H9 (cell line): ENCODE data around the gene TMEM204. TPM values are rescaled to one million over a fixed set of nuclear protein-coding genes. Genes with fewer than 3 reads are reported as not detected.

Source experiments
- DNase-seq: peaks from one replicate; pipeline ENCODE4 v3.0.0-alpha.2; 2017
- H2AFZ ChIP-seq: one replicate; pipeline ENCODE4 v1.6.1; 2013; ENCODE audit warnings: mild to moderate bottlenecking, low read length, control low read depth, moderate library complexity
- H2AK5ac ChIP-seq: 2 replicates; pipeline ENCODE4 v1.6.1; 2013; ENCODE audit warnings: low read length, control low read depth, mixed read lengths; ENCODE audit not compliant: insufficient read length
- H2BK120ac ChIP-seq: one replicate; pipeline ENCODE4 v1.6.1; 2013; ENCODE audit warnings: low read depth, mild to moderate bottlenecking, low read length, control low read depth, inconsistent platforms; ENCODE audit not compliant: poor library complexity, severe bottlenecking
- H2BK12ac ChIP-seq: 2 replicates; pipeline ENCODE4 v1.6.1; 2013; ENCODE audit warnings: low read length, control low read depth, mixed read lengths, low read depth; ENCODE audit not compliant: insufficient read length
- H2BK15ac ChIP-seq: 2 replicates; pipeline ENCODE4 v1.6.1; 2013; ENCODE audit warnings: low read depth, low read length, control low read depth
- H2BK20ac ChIP-seq: one replicate; pipeline ENCODE4 v1.6.1; 2013; ENCODE audit warnings: low read depth, mild to moderate bottlenecking, low read length, control low read depth, inconsistent platforms; ENCODE audit not compliant: poor library complexity, severe bottlenecking
- H2BK5ac ChIP-seq: 2 replicates; pipeline ENCODE4 v1.6.1; 2013; ENCODE audit warnings: low read length, control low read depth, mixed read lengths; ENCODE audit not compliant: insufficient read length
- H3K14ac ChIP-seq: 2 replicates; pipeline ENCODE4 v1.6.1; 2013; ENCODE audit warnings: low read length, control low read depth; ENCODE audit not compliant: insufficient read depth
- H3K18ac ChIP-seq: 2 replicates; pipeline ENCODE4 v1.6.1; 2013; ENCODE audit warnings: low read depth, mild to moderate bottlenecking, mixed read lengths, low read length, control low read depth; ENCODE audit not compliant: insufficient read length
- H3K23ac ChIP-seq: 2 replicates; pipeline ENCODE4 v1.6.1; 2013; ENCODE audit warnings: low read length, control low read depth, mixed read lengths, low read depth; ENCODE audit not compliant: insufficient read length
- H3K23me2 ChIP-seq: 2 replicates; pipeline ENCODE4 v1.6.1; 2013; ENCODE audit warnings: low read depth, mild to moderate bottlenecking, mixed read lengths, low read length, control low read depth; ENCODE audit not compliant: insufficient read length, poor library complexity, severe bottlenecking
- H3K27ac ChIP-seq: 2 replicates; pipeline ENCODE4 v1.5.1; 2013; ENCODE audit warnings: low read length, control low read depth, mixed read lengths, low read depth; ENCODE audit not compliant: insufficient read length
- H3K27me3 ChIP-seq: 2 replicates; pipeline ENCODE4 v1.6.1; 2013; ENCODE audit warnings: low read length, control low read depth, inconsistent platforms; ENCODE audit not compliant: insufficient read depth
- H3K4ac ChIP-seq: 2 replicates; pipeline ENCODE4 v1.6.1; 2013; ENCODE audit warnings: low read depth, mild to moderate bottlenecking, control low read depth, inconsistent platforms, low read length, moderate library complexity
- H3K4me1 ChIP-seq: 2 replicates; pipeline ENCODE4 v1.6.1; 2013; ENCODE audit warnings: low read length, control low read depth, inconsistent platforms; ENCODE audit not compliant: insufficient read depth
- H3K4me2 ChIP-seq: 2 replicates; pipeline ENCODE4 v1.6.1; 2013; ENCODE audit warnings: low read length, control low read depth, mixed read lengths; ENCODE audit not compliant: insufficient read length, insufficient read depth
- H3K56ac ChIP-seq: 2 replicates; pipeline ENCODE4 v1.6.1; 2013; ENCODE audit warnings: low read depth, mild to moderate bottlenecking, mixed read lengths, low read length, control low read depth; ENCODE audit not compliant: insufficient read length
- H3K79me1 ChIP-seq: 2 replicates; pipeline ENCODE4 v1.6.1; 2013; ENCODE audit warnings: low read depth, mild to moderate bottlenecking, moderate library complexity, low read length, control low read depth, inconsistent platforms; ENCODE audit not compliant: insufficient read depth, poor library complexity, severe bottlenecking
- H3K79me2 ChIP-seq: 2 replicates; pipeline ENCODE4 v1.6.1; 2013; ENCODE audit warnings: low read length, control low read depth, inconsistent platforms; ENCODE audit not compliant: insufficient read depth
- H3K9ac ChIP-seq: 2 replicates; pipeline ENCODE4 v1.6.1; 2013; ENCODE audit warnings: low read length, control low read depth, mixed read lengths; ENCODE audit not compliant: insufficient read length; ENCODE audit errors: extremely low read depth
- H3K9me3 ChIP-seq: one replicate; pipeline ENCODE4 v1.6.1; 2013; ENCODE audit warnings: low read depth, low read length, inconsistent platforms; ENCODE audit not compliant: control insufficient read depth
- H3T11ph ChIP-seq: one replicate; pipeline ENCODE4 v1.6.1; 2013; ENCODE audit warnings: mild to moderate bottlenecking, low read length, control low read depth, inconsistent platforms
- H4K20me1 ChIP-seq: one replicate; pipeline ENCODE4 v1.6.1; 2013; ENCODE audit not compliant: control insufficient read depth, insufficient read length, insufficient read depth
- H4K5ac ChIP-seq: 2 replicates; pipeline ENCODE4 v1.6.1; 2013; ENCODE audit warnings: low read depth, mild to moderate bottlenecking, mixed read lengths, low read length, control low read depth; ENCODE audit not compliant: insufficient read length
- H4K8ac ChIP-seq: replicated peaks from 2 replicates; pipeline ENCODE4 v1.6.1; 2013; ENCODE audit warnings: low read length, control low read depth, mixed read lengths, low read depth; ENCODE audit not compliant: insufficient read length
- H4K91ac ChIP-seq: 2 replicates; pipeline ENCODE4 v1.6.1; 2013; ENCODE audit warnings: low read depth, mild to moderate bottlenecking, moderate library complexity, mixed read lengths, low read length, control low read depth; ENCODE audit not compliant: insufficient read length
- H3K27ac Mint-ChIP-seq, 3 experiments: 2 replicates in 2 of 3; 3 replicates in 1 of 3; pipeline ENCODE4 v1.8.0; 2020 to 2021; ENCODE audit warnings: mixed read lengths in 3 of 3, mild to moderate bottlenecking in 1 of 3, moderate library complexity in 1 of 3
- H3K27me3 Mint-ChIP-seq: 2 replicates; pipeline ENCODE4 v1.8.0; 2021; ENCODE audit warnings: low read depth, mild to moderate bottlenecking, moderate library complexity, mixed read lengths
- H3K36me3 Mint-ChIP-seq, 3 experiments: 2 replicates in 2 of 3; 3 replicates in 1 of 3; pipeline ENCODE4 v1.8.0; 2020 to 2021; ENCODE audit warnings: low read depth in 3 of 3, mixed read lengths in 3 of 3; ENCODE audit not compliant: insufficient read depth in 1 of 3
- H3K4me1 Mint-ChIP-seq, 2 experiments: 2 replicates each; pipeline ENCODE4 v1.8.0; 2020; ENCODE audit warnings: mixed read lengths in 2 of 2
- H3K4me3 Mint-ChIP-seq, 2 experiments: 2 replicates in 1 of 2; 3 replicates in 1 of 2; pipeline ENCODE4 v1.8.0; 2020 to 2021; ENCODE audit warnings: mild to moderate bottlenecking in 2 of 2, mixed read lengths in 2 of 2, moderate library complexity in 1 of 2
- H3K9me3 Mint-ChIP-seq, 2 experiments: 2 replicates in 1 of 2; 3 replicates in 1 of 2; pipeline ENCODE4 v1.8.0; 2020; ENCODE audit warnings: mild to moderate bottlenecking in 2 of 2, mixed read lengths in 2 of 2, moderate library complexity in 1 of 2
- WGBS: extraction: QIAGEN DNeasy Blood & Tissue Kit; methylation state at CpG from one replicate; pipeline ENCODE4 v1.1.7; 2013; ENCODE audit warnings: missing lambda C conversion rate, low lambda C conversion rate, mixed read lengths; ENCODE audit not compliant: insufficient read length; ENCODE audit errors: extremely low coverage; 5-methylcytosine and 5-hydroxymethylcytosine counted together
- total RNA-seq: library from RNA; stranded (reverse); gene quantifications from 2 replicates; pipeline ENCODE4 v1.2.1, GENCODE V29; 2021
- TF ChIP-seq, protein P1 (sequence below): fragments of 200-600 bp; sonication (generic); conservative IDR thresholded peaks from 3 replicates; pipeline ENCODE4 v1.8.0; 2021; ENCODE audit warnings: antibody characterized with exemption, mild to moderate bottlenecking

TMEM204 gene
- total RNA-seq, 1 experiment from 2014 or later: not detected

DNA sequence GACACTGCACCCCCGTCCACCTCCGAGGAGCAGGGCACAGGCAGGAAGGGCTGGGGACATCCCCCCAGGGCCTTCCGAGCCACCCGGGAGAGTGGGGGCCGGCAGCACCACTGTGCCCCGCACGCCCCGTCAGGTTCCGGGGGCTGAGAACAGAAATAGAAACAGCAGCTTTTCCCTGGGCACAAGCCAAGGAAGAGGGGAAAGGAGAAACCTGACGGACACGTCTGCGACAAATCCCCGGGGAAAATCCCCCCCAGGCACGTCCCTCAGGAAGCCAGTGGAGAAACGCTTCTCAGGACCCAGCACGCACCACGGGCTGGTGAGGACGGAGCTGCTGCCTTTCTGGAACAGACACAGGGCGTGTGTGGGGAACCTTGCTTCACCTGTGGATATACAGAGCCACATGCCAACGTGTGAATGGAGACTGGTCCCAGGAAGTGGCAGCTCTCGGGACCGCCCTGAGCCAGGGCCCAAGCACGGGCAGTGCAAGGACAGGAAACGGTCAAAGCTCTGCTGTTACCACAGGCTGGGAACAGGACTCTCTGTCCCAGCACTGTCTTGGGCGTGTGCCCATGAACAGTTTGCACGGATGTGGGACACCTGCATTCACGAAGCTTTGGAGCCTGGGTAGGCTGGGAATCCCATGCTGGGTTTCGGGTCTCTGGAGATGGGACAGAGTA lies 1.2 kb upstream of the TMEM204 start:
- WGBS: no CpG with 5 or more reads among the region's 28 CpGs
- H2BK12ac ChIP-seq: no peak overlapping the region
- H3K23ac ChIP-seq: no peak overlapping the region
- Mint-ChIP-seq H3K4me3 (no peak overlapping the region), H3K4me1 (no peaks in the 10 kb centered on the region; a peak in 1 of 4 replicates), H3K27ac (no peak overlapping the region), H3K27me3 (no peaks in the 10 kb centered on the region), H3K9me3 (no peaks in the 10 kb centered on the region), H3K36me3 (no peaks in the 10 kb centered on the region)
- no peak overlapping the region for H3K14ac ChIP-seq
- no peaks in the 10 kb centered on the region for H3K23me2 ChIP-seq
- no peak overlapping the region for H3T11ph ChIP-seq
- no peak overlapping the region for H2AK5ac ChIP-seq
- H4K8ac ChIP-seq: no peak overlapping the region
- H4K91ac ChIP-seq: no peak overlapping the region
- TF ChIP-seq, protein P1, sequence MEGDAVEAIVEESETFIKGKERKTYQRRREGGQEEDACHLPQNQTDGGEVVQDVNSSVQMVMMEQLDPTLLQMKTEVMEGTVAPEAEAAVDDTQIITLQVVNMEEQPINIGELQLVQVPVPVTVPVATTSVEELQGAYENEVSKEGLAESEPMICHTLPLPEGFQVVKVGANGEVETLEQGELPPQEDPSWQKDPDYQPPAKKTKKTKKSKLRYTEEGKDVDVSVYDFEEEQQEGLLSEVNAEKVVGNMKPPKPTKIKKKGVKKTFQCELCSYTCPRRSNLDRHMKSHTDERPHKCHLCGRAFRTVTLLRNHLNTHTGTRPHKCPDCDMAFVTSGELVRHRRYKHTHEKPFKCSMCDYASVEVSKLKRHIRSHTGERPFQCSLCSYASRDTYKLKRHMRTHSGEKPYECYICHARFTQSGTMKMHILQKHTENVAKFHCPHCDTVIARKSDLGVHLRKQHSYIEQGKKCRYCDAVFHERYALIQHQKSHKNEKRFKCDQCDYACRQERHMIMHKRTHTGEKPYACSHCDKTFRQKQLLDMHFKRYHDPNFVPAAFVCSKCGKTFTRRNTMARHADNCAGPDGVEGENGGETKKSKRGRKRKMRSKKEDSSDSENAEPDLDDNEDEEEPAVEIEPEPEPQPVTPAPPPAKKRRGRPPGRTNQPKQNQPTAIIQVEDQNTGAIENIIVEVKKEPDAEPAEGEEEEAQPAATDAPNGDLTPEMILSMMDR: no peak
- H4K5ac ChIP-seq: no peak overlapping the region
- H4K20me1 ChIP-seq: no peaks in the 10 kb centered on the region
- H3K9me3 ChIP-seq: no peaks in the 10 kb centered on the region
- H3K56ac ChIP-seq: no peak overlapping the region
- H3K4me1 ChIP-seq: no peaks in the 10 kb centered on the region
- H3K9ac ChIP-seq: no peak overlapping the region
- no peak overlapping the region for H2BK5ac ChIP-seq
- no peak overlapping the region for H3K4ac ChIP-seq
- no peak for DNase-seq
- H3K79me2 ChIP-seq: no peaks in the 10 kb centered on the region
- H2BK15ac ChIP-seq: no peak overlapping the region
- H3K27me3 ChIP-seq: no peaks in the 10 kb centered on the region; the same call in 1 of the 2 replicates
- H3K18ac ChIP-seq: no peak overlapping the region
- H2BK20ac ChIP-seq: no peak overlapping the region
- H2BK120ac ChIP-seq: no peak overlapping the region
- no peaks in the 10 kb centered on the region for H3K79me1 ChIP-seq
- no peak overlapping the region for H3K4me2 ChIP-seq
- no peak overlapping the region for H2AFZ ChIP-seq
- H3K27ac ChIP-seq: no peak overlapping the region
